ENCODE results near the gene USH2A.

DNA sequence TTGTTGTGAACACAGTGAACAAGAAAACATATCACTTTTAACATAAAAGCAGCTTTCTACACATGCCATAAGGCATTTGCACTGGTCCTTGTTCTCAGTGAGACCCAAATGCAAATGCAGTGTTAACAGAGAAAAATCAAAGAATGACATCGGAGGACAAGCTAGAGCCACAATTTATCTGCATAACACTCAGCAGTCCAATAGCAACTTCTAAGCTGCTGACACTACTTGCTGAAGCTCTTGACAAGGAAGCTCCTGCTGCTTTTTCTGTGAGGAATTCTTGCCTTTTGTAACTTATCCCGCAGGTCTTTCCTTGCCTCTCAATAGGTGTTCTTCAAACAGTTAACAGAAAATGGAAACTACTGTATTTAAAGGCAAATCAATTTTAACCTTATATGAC, 34.7 kb downstream of the USH2A start:
- no peak for TF ChIP-seq RAD21 (IDR thresholded peaks at IDR 0.05; ENCODE audit: low read depth)
- no peak for TF ChIP-seq TAF1 (IDR thresholded peaks at IDR 0.05; ENCODE audit: low read depth)
- TF ChIP-seq EP300 (IDR thresholded peaks at IDR 0.05; ENCODE audit: borderline replicate concordance): no peak
- no peak for TF ChIP-seq YY1 (IDR thresholded peaks at IDR 0.05; ENCODE audit: low read depth)
- TF ChIP-seq FOXM1 (IDR thresholded peaks at IDR 0.05; ENCODE audit: borderline replicate concordance, low read depth): no peak
- TF ChIP-seq REST (IDR thresholded peaks at IDR 0.05; ENCODE audit: low read depth): no peak
- TF ChIP-seq EGR1 (IDR thresholded peaks at IDR 0.05): no peak
- TF ChIP-seq ZBTB7A (IDR thresholded peaks at IDR 0.05; ENCODE audit: low read depth): no peak
- TF ChIP-seq CEBPB (IDR thresholded peaks at IDR 0.05): no peak
- TF ChIP-seq, protein P1, sequence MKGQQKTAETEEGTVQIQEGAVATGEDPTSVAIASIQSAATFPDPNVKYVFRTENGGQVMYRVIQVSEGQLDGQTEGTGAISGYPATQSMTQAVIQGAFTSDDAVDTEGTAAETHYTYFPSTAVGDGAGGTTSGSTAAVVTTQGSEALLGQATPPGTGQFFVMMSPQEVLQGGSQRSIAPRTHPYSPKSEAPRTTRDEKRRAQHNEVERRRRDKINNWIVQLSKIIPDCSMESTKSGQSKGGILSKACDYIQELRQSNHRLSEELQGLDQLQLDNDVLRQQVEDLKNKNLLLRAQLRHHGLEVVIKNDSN (IDR thresholded peaks at IDR 0.05): no peak
- no peak for TF ChIP-seq NFIC (IDR thresholded peaks at IDR 0.05)
- no peak for TF ChIP-seq TCF12 (IDR thresholded peaks at IDR 0.05; ENCODE audit: low read depth)
- TF ChIP-seq, protein P2, sequence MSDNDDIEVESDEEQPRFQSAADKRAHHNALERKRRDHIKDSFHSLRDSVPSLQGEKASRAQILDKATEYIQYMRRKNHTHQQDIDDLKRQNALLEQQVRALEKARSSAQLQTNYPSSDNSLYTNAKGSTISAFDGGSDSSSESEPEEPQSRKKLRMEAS (IDR thresholded peaks at IDR 0.05): no peak
